Smooth muscle cell (in vitro differentiated cells): Measurements from ENCODE around the gene DNAH1. TPM values are rescaled to one million over a fixed set of nuclear protein-coding genes. Genes with fewer than 3 reads are reported as not detected.

Experiments used
- DNase-seq: peaks from one replicate; lab custom pipeline; 2025; ENCODE audit not compliant: unreplicated experiment; lab: John Stamatoyannopoulos, UW
- H2AFZ ChIP-seq: fragments of 200-600 bp; sonication (generic); 2 replicates; pipeline ENCODE4 v1.6.0; 2016; ENCODE audit warnings: antibody characterized with exemption, low read depth, mild to moderate bottlenecking
- H3F3A ChIP-seq: fragments of 200-600 bp; sonication (generic); 2 replicates; pipeline ENCODE4 v1.6.0; 2017; ENCODE audit warnings: antibody characterized with exemption, low read depth
- H3K27ac ChIP-seq: fragments of 200-600 bp; sonication (generic); 2 replicates; pipeline ENCODE4 v1.5.1; 2016; ENCODE audit warnings: low read depth, mild to moderate bottlenecking
- H3K27me3 ChIP-seq: fragments of 200-600 bp; sonication (generic); 2 replicates; pipeline ENCODE4 v1.6.1; 2016; ENCODE audit warnings: low read depth, mild to moderate bottlenecking
- H3K36me3 ChIP-seq: fragments of 200-600 bp; sonication (generic); 2 replicates; pipeline ENCODE4 v1.5.1; 2016; ENCODE audit warnings: low read depth
- H3K4me1 ChIP-seq: fragments of 200-600 bp; sonication (generic); 2 replicates; pipeline ENCODE4 v1.5.1; 2016; ENCODE audit warnings: low read depth
- H3K4me2 ChIP-seq: fragments of 200-600 bp; sonication (generic); 2 replicates; pipeline ENCODE4 v1.6.0; 2016; ENCODE audit warnings: mild to moderate bottlenecking
- H3K4me3 ChIP-seq: fragments of 200-600 bp; sonication (generic); 2 replicates; pipeline ENCODE4 v1.5.1; 2016; ENCODE audit warnings: mild to moderate bottlenecking
- H3K79me2 ChIP-seq: fragments of 200-600 bp; sonication (generic); 2 replicates; pipeline ENCODE4 v1.6.0; 2016; ENCODE audit warnings: low read depth, mild to moderate bottlenecking
- H3K9ac ChIP-seq: fragments of 200-600 bp; sonication (generic); 2 replicates; pipeline ENCODE4 v1.6.0; 2016; ENCODE audit warnings: low read depth
- H3K9me3 ChIP-seq: fragments of 200-600 bp; sonication (generic); replicated peaks from 2 replicates; pipeline ENCODE4 v1.5.1; 2016; ENCODE audit warnings: low read depth
- H4K20me1 ChIP-seq: fragments of 200-600 bp; sonication (generic); 2 replicates; pipeline ENCODE4 v1.6.0; 2016; ENCODE audit warnings: low read depth
- CTCF ChIP-seq: fragments of 200-600 bp; sonication (generic); IDR thresholded peaks from 2 replicates; pipeline ENCODE4 v1.5.1; 2017; ENCODE audit warnings: borderline replicate concordance, mild to moderate bottlenecking, antibody characterized with exemption; ENCODE audit not compliant: insufficient read depth, poor library complexity, severe bottlenecking
- WGBS: methylation state at CpG from one replicate; pipeline ENCODE4 v1.1.7; 2016; ENCODE audit warnings: low lambda C conversion rate; 5-methylcytosine and 5-hydroxymethylcytosine counted together
- polyA plus RNA-seq: library from polyadenylated mRNA; unstranded; fragments of >200 nt; fragmentation: Nextera tagmentation; extraction: Ambion mirVana; gene quantifications from 2 replicates; pipeline ENCODE4 v1.2.1, GENCODE V29; 2016
- total RNA-seq: library from RNA; depleted of rRNA; stranded (reverse); fragments of >200 nt; gene quantifications from 2 replicates; pipeline ENCODE4 v1.2.3, GENCODE V29; 2014

DNAH1 gene
- total and polyA plus RNA-seq, 2 experiments from 2014 or later, result 0.54 to 3.7 TPM

- H3K9ac ChIP-seq, result no peak overlapping the region
- no peak for DNase-seq
- H3K27ac ChIP-seq, result no peak overlapping the region
- no peak overlapping the region for H3K4me2 ChIP-seq
- no peaks in the 10 kb centered on the region for H3K27me3 ChIP-seq
- TF ChIP-seq CTCF, result no peak
- no peak overlapping the region for H2AFZ ChIP-seq
- H3K9me3 ChIP-seq, result no peaks in the 10 kb centered on the region
- no peak overlapping the region for H3K4me3 ChIP-seq
- H3K4me1 ChIP-seq, result peaks cover 12% of the 10 kb centered on the region
- no peaks in the 10 kb centered on the region for H3K36me3 ChIP-seq
- H4K20me1 ChIP-seq, result no peaks in the 10 kb centered on the region
- no peaks in the 10 kb centered on the region for H3F3A ChIP-seq
- WGBS, result 50% methylated on average over 3 of the region's 3 CpGs
- no peaks in the 10 kb centered on the region for H3K79me2 ChIP-seq
Measured at GRCh38 chr3:52429031-52429430, 112.9 kb downstream of the DNAH1 start.

GRCh38 chr3:52429779-52430415 lies 113.8 kb downstream of the DNAH1 start:
- H3K79me2 ChIP-seq, result no peaks in the 10 kb centered on the region
- 80% methylated on average over 7 of the region's 7 CpGs for WGBS
- H3F3A ChIP-seq, result no peaks in the 10 kb centered on the region
- H3K4me2 ChIP-seq, result no peak overlapping the region
- H3K9ac ChIP-seq, result no peak overlapping the region
- H3K4me1 ChIP-seq, result peaks cover 14% of the 10 kb centered on the region
- TF ChIP-seq CTCF, result no peak
- no peak for DNase-seq
- H3K27ac ChIP-seq, result no peak overlapping the region
- H3K27me3 ChIP-seq, result no peaks in the 10 kb centered on the region
- no peaks in the 10 kb centered on the region for H3K9me3 ChIP-seq
- no peak overlapping the region for H2AFZ ChIP-seq
- no peak overlapping the region for H3K4me3 ChIP-seq
- no peaks in the 10 kb centered on the region for H3K36me3 ChIP-seq
- no peaks in the 10 kb centered on the region for H4K20me1 ChIP-seq

- TF ChIP-seq CTCF, result no peak
- Histone ChIP-seq H3F3A (no peaks in the 10 kb centered on the region), H3K4me3 (no peak overlapping the region), H2AFZ (no peak overlapping the region), H3K36me3 (no peaks in the 10 kb centered on the region), H3K4me1 (peaks cover 14% of the 10 kb centered on the region), H3K9me3 (no peaks in the 10 kb centered on the region), H3K27ac (no peak overlapping the region), H4K20me1 (no peaks in the 10 kb centered on the region), H3K9ac (no peak overlapping the region), H3K27me3 (no peaks in the 10 kb centered on the region), H3K79me2 (no peaks in the 10 kb centered on the region), H3K4me2 (no peak overlapping the region)
- DNase-seq, result no peak
- 93% methylated on average over 9 of the region's 9 CpGs for WGBS
Measured at GRCh38 chr3:52430416-52430810, 114.3 kb downstream of the DNAH1 start.
